GM12873 (cell line): Measurements from ENCODE around the gene NEK1.

Experiments used
- TF ChIP-seq, protein P1 (sequence below): IDR thresholded peaks from 2 replicates; pipeline ENCODE4 v1.5.1; 2012; ENCODE audit warnings: low read depth, mild to moderate bottlenecking, moderate library complexity, low read length, control low read depth; ENCODE audit not compliant: insufficient read depth; ENCODE audit errors: missing control alignments

NEK1 gene

DNA sequence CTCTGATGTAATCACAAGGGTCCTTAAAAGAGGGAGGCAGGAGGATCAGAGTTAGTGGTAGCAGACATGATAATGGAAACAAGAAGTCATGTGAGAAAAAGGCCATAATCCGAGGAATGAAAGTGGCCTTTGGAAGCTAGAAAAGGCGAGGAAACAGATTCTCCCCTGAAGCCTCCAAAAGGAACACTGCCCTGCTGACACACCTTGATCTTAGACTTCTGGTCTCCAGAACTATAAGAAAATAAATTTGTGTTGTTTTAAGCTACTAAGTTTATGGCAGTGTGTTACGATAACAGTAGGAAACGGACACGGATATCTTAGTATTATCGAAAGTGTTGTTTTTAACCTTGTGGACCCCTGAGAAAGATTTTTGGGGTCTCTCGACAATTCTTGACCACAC is 32.4 kb upstream of the NEK1 start:
- TF ChIP-seq, protein P1, sequence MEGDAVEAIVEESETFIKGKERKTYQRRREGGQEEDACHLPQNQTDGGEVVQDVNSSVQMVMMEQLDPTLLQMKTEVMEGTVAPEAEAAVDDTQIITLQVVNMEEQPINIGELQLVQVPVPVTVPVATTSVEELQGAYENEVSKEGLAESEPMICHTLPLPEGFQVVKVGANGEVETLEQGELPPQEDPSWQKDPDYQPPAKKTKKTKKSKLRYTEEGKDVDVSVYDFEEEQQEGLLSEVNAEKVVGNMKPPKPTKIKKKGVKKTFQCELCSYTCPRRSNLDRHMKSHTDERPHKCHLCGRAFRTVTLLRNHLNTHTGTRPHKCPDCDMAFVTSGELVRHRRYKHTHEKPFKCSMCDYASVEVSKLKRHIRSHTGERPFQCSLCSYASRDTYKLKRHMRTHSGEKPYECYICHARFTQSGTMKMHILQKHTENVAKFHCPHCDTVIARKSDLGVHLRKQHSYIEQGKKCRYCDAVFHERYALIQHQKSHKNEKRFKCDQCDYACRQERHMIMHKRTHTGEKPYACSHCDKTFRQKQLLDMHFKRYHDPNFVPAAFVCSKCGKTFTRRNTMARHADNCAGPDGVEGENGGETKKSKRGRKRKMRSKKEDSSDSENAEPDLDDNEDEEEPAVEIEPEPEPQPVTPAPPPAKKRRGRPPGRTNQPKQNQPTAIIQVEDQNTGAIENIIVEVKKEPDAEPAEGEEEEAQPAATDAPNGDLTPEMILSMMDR, result no peak

DNA sequence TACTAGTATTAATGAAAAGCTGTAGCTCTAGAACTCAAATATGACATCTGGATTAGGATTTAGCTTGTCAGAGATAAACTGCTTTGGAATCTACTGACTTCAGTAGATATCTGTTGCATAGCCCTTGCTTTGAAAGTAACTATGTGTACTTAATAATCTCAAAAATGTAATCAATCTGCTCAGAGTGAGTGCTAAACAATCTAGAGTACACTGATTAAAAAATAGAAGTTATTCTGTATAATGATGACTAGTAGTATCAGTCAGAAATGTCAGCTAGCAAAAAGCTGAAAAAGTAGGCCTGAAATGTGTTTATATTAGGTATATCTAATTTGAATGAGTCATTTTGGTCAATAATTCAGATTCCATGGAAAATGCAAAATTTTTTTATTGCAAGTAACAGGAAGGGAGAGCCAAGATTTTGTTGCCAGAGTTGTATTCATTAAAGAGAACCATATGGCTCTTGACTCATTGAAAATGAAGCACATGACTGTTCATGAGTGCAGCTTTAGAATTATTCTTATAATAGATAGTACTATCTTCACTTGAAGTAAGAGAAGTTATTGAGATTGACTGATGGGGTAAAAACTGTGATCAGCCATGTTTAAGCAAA is 28.0 kb upstream of the NEK1 start:
- TF ChIP-seq, protein P1, result no peak

DNA sequence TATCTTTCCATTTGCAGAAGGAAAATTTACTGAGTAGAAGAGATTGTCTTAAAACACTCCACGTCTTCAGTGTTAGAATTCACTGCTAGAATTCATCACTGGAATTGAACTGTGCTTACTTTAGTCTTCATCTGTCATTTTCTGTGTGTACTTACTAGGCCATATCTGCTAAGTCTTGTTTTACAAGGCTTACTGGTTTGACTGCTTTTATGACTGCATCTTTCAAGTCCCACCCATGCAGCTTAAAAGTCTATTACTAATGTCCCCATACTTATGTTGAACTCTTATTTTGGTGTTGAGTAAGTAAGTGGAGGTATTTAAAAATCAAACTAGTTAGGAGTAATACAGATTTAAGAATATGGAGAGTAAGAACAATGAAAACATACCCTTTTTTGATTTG is 22.6 kb upstream of the NEK1 start:
- TF ChIP-seq, protein P1, result no peak

DNA sequence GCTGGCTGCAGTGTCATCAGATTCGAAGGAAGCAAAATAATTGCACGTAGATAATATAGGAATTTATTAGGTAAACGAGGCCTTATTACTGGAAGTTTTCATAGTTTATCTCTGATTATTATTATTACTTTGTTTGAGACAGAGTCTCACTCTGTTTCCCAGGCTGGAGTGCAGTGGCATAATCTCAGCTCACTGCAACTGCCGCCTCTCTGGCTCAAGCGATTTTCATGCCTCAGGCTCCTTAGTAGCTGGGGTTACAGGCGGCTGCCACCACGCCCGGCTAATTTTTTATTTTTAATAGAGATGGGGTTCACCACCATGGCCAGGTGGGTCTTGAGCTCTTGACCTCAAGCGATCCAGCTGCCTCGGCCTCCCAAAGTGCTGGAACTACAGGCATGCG is 20.5 kb upstream of the NEK1 start:
- TF ChIP-seq, protein P1, result no peak

DNA sequence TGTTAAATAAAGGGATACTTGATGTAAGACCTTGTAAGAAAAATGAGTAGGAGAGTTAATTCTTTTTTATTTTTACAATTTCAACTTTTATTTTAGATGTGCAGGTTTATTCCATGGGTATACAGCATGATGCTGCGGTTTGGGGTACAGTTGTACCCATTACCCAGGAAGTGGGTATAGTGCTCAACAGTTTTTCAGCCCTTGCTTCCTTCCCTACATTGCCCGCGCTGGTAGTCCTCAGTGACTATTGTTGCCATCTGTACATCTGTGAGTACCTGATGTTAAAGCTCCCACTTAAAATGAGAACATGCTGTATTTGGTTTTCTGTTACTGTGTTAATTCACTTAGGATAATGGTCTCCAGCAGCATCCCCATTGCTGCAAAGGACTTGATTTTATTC is 17.7 kb upstream of the NEK1 start:
- TF ChIP-seq, protein P1, result no peak

DNA sequence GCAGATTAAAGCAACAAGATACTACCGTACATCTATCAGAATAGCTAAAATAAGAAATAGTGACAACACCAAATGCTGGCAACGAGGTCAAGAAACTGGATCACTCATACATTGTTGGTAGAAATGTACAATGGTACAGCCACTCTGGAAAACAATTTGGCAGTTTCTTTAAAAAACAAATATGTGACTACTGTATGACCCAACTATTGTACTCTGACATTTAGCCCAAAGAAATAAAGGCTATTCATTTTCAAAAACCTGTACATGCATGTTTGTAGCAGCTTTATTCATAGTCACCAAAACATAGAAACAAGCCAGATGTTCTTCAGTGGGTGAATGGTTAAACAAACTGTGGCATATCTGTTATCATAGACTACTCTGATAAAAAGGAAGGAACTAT is 16.2 kb upstream of the NEK1 start:
- TF ChIP-seq, protein P1, result no peak

DNA sequence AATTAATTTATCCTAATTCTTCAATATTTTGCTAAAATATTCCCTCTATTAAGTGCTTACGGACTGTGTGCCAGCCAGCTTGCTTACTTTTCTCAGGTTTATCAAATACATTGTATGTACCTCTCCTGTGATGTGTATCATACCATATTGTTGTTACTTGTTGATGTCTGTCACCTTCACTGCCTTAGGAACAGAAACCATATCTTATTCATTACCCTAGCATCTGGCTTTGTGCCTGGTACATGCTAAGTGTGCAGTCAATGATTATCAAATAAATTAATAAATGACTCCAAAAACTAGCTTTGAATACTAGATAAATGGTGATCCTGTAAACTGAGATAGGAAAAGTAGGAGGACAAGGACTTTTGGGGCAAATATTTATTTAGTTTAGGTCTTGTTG is 14.9 kb upstream of the NEK1 start:
- TF ChIP-seq, protein P1, result no peak
